IPS-18a (cell line): Measurements from ENCODE around the gene CEP85.

Experiments
- H3K27ac ChIP-seq: one replicate; pipeline ENCODE4 v1.5.1; 2013; ENCODE audit warnings: low read length
- H3K27me3 ChIP-seq: one replicate; pipeline ENCODE4 v1.6.1; 2013; ENCODE audit warnings: mild to moderate bottlenecking, low read length; ENCODE audit not compliant: control insufficient read depth, insufficient read depth
- H3K36me3 ChIP-seq: one replicate; pipeline ENCODE4 v1.6.1; 2013; ENCODE audit warnings: low read depth, low read length; ENCODE audit not compliant: control insufficient read depth
- H3K4me1 ChIP-seq: one replicate; pipeline ENCODE4 v1.6.1; 2013; ENCODE audit warnings: low read depth, low read length; ENCODE audit not compliant: control insufficient read depth
- H3K4me3 ChIP-seq: one replicate; pipeline ENCODE4 v1.5.1; 2013; ENCODE audit warnings: low read length
- H3K9ac ChIP-seq: one replicate; pipeline ENCODE4 v1.6.1; 2013; ENCODE audit warnings: mild to moderate bottlenecking, low read length, moderate library complexity
- H3K9me3 ChIP-seq: one replicate; pipeline ENCODE4 v1.6.1; 2013; ENCODE audit warnings: low read depth, low read length; ENCODE audit not compliant: control insufficient read depth

CEP85 gene

DNA sequence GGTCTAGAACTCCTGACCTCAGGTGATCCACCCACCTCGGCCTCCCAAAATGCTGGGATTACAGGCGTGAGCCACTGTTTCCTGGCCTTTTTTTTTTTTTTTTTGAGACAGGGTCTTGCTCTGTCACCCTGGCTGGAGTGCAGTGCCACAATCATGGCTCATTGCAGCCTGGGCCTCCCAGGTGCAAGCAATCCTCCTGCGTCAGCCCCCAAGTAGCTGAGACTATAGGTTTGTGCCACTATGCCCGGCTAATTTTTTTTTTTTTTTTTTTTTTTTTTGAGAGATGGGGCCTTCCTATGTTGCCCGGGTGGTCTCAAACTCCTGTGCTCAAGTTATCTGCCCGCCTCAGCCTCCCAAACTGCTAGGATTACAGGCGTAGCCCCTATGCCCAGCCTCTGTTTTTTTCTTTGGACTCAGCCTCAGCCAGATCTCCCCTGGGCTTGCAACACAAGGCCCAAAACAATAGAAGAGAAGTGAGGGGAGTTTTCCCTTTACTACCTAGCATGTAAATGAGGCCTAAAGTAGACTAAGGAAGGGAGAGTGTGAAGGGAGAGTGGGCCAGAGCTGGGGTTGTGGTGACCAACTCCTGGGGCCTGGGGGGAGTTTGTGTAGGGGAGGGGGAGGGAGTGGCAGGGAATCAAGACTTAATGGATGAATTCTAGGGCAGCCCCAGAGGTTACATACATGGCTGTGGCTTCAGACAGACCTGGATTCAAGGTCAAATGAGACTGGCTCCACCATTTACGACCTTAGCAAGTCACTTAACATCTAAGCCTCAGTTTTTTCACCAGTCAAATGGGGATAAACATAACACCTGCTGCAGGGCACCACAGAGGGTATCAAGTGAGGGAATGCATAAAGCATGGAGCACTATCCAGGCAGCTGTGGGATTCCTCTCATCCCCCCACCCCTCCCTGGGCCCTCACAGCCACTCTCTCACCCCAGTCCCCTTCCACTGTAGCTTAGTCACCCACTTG is 82.2 kb downstream of the CEP85 start:
- H3K36me3 ChIP-seq: no peaks in the 10 kb centered on the region
- H3K27me3 ChIP-seq: no peaks in the 10 kb centered on the region
- H3K4me1 ChIP-seq: no peaks in the 10 kb centered on the region
- no peak overlapping the region for H3K4me3 ChIP-seq
- no peaks in the 10 kb centered on the region for H3K9me3 ChIP-seq
- H3K27ac ChIP-seq: no peak overlapping the region
- H3K9ac ChIP-seq: no peak overlapping the region

- Histone ChIP-seq H3K9ac (no peak overlapping the region), H3K4me3 (no peak overlapping the region), H3K27ac (no peak overlapping the region), H3K36me3 (no peaks in the 10 kb centered on the region), H3K4me1 (no peaks in the 10 kb centered on the region), H3K9me3 (no peaks in the 10 kb centered on the region), H3K27me3 (no peaks in the 10 kb centered on the region)
Measured at GRCh38 chr1:26317146-26317545, 83.1 kb downstream of the CEP85 start.

DNA sequence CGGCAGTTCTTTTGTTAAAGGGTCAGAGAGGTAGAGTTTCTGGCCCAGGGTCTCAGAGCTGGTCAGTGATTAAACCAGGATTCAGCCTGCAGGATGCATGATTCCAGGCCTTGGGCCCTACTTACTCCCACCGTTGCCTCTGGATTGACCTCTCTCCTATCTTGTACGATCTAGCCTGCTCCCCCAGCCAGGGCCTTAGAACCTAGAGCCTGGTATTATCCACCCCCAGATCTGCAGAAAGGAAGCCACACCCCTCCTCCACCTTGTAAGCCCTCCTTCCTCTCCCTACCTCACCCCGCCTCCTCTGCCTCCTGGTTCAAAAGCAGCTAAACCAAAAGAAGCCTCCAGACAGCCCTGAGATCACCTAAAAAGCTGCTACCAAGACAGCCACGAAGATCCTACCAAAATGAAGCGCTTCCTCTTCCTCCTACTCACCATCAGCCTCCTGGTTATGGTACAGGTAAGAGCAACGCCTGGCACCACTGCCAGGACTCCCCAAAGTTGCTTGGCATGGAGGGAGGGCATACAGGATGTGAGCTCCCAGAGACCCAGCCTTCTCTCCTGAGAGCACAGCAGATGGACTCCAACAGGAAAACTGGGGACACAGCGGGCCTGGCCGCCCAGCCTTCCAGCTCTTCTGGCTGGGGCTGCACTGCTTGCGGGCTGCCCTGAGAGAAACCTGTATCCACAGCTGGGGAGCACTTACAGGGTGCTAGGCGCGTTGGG is 83.8 kb downstream of the CEP85 start, which contains the start of gene CD52:
TSS of gene CD52 (plus strand) at position 347 of the 726 bp plus-strand sequence. CDS start at position 407, 60 bp downstream.
- H3K4me3 ChIP-seq: no peak within 1 kb of the TSS
- H3K36me3 ChIP-seq: no peaks in the 10 kb centered on the region
- H3K9me3 ChIP-seq: no peaks in the 10 kb centered on the region
- H3K9ac ChIP-seq: no peak within 1 kb of the TSS
- H3K27ac ChIP-seq: no peak within 1 kb of the TSS
- H3K4me1 ChIP-seq: no peaks in the 10 kb centered on the region
- H3K27me3 ChIP-seq: no peaks in the 10 kb centered on the region

DNA sequence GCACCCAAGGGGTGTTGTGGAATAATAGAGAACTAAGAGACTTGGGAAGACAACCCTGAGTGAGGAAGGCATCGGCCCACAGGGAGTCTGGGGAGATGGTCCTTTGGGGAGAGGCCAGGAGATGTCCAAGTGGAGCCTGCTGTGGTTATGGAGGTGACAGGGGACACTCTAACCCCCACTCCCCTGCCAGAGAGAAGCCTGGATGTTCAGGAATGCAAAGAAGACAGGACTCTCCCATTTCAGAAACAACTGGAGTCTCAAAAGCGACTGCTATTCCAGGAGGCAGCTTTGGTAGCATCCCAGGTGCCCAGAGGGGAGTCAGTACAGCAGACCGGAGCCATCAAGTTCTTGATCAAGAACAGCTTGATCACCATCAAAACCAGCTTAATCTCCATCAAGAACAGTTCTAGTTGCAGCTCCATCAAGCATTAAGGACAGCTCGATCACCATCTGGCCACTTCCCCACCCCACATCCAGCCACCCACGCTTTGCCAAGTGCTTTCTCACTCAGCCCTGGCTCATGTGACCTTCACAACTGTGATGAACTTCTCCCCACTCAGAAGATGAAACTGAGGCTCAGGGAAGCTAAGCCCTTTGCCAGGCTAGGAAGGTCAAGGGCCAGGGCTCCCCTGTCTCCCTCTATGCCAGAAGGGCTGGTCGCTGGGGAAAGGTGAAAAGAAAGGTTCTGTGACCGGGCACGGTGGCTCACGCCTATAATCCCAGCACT is 84.5 kb downstream of the CEP85 start:
- Histone ChIP-seq H3K4me3 (no peak overlapping the region), H3K27ac (no peak overlapping the region), H3K27me3 (no peaks in the 10 kb centered on the region), H3K9ac (no peak overlapping the region), H3K9me3 (no peaks in the 10 kb centered on the region), H3K4me1 (no peaks in the 10 kb centered on the region), H3K36me3 (peaks cover 5% of the 10 kb centered on the region)

- no peaks in the 10 kb centered on the region for H3K27me3 ChIP-seq
- H3K36me3 ChIP-seq: peaks cover 20% of the 10 kb centered on the region
- H3K4me1 ChIP-seq: no peaks in the 10 kb centered on the region
- H3K27ac ChIP-seq: no peak overlapping the region
- no peak overlapping the region for H3K4me3 ChIP-seq
- H3K9ac ChIP-seq: no peak overlapping the region
- no peaks in the 10 kb centered on the region for H3K9me3 ChIP-seq
Measured at GRCh38 chr1:26320896-26321295, 86.9 kb downstream of the CEP85 start.

- Histone ChIP-seq H3K4me1 (no peaks in the 10 kb centered on the region), H3K27me3 (no peaks in the 10 kb centered on the region), H3K36me3 (peaks cover 20% of the 10 kb centered on the region), H3K9ac (no peak overlapping the region), H3K9me3 (no peaks in the 10 kb centered on the region), H3K4me3 (no peak overlapping the region), H3K27ac (no peak overlapping the region)
Measured at GRCh38 chr1:26321315-26322041, 87.5 kb downstream of the CEP85 start.

DNA sequence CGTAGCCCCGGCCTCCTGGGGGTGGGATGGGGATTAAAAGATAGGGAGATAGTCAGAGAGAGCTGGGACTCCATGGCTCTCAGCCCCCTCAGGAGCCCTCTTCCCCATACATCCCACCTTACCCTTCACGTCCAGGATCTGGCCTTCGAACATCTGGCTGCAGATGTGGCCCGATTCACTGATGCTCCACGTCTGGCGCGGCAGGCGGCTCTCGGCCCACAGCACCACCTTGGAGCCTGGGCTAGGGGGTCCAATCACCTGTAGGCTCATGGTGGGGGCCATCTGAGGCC is 88.0 kb downstream of the CEP85 start:
- Histone ChIP-seq H3K9ac (no peak overlapping the region), H3K4me3 (no peak overlapping the region), H3K36me3 (peaks cover 24% of the 10 kb centered on the region), H3K27ac (no peak overlapping the region), H3K27me3 (no peaks in the 10 kb centered on the region), H3K9me3 (no peaks in the 10 kb centered on the region), H3K4me1 (no peaks in the 10 kb centered on the region)

DNA sequence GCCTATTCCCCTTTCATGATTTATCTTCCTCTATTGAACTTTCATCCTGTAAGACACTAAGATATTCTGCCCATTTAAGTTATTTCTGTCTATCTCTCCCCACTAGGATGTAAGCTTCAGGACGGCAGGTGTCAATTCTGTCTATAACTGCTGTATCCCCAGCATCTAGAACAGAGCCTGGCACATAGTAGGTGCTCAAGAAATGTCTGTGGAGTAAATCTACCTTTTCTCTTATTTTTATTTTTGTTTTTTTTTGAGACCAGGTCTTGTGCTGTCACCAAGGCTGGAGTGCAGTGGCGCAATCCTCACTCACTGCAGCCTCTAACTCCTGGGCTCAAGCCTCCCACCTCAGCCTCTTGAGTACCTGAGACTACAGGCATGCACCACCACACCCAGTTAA is 89.4 kb downstream of the CEP85 start:
- Histone ChIP-seq H3K4me1 (no peaks in the 10 kb centered on the region), H3K27me3 (no peaks in the 10 kb centered on the region), H3K36me3 (peaks cover 24% of the 10 kb centered on the region), H3K27ac (no peak overlapping the region), H3K4me3 (no peak overlapping the region), H3K9ac (no peak overlapping the region), H3K9me3 (no peaks in the 10 kb centered on the region)

DNA sequence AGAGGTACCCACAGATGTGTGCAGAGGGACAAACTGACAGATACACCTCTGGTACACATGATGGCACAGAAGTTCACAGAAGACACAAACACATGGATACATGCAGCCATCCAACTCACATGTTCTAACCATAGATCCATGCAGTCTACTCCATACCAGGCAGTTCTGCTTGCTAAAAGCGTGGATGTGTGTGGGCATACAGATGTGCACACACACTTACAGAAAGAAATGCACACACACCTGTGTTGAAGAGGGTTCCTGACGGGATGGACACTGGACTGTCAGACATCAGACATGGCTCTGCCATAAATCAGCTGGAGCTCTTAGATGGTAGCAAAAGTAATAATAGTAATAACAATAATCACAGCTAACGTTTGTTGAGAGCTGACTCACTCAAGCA is 90.5 kb downstream of the CEP85 start:
- no peak overlapping the region for H3K27ac ChIP-seq
- no peaks in the 10 kb centered on the region for H3K9me3 ChIP-seq
- H3K4me3 ChIP-seq: no peak overlapping the region
- H3K27me3 ChIP-seq: no peaks in the 10 kb centered on the region
- no peak overlapping the region for H3K9ac ChIP-seq
- H3K4me1 ChIP-seq: no peaks in the 10 kb centered on the region
- peaks cover 24% of the 10 kb centered on the region for H3K36me3 ChIP-seq

DNA sequence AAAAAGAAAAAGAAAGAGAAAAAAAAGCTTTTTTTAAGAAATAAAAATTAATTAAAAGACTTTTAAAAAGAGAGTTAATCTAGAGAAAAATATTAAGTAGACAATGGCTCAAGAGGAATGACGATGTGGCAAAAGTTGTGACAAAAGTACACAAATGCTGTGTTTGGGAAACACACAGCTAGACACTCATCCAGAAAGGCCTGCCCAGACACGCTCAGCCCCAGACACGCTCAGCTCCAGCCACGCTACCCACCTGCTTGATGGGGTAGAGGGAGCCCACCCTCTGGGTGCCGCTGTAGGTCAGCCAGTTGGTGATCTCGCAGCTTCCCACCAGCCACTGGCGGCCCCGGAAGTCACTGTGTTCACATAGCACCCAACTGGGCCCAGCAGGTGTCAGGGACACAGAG is 94.0 kb downstream of the CEP85 start:
- Histone ChIP-seq H3K4me3 (no peak overlapping the region), H3K9me3 (no peaks in the 10 kb centered on the region), H3K4me1 (no peaks in the 10 kb centered on the region), H3K27me3 (no peaks in the 10 kb centered on the region), H3K9ac (no peak overlapping the region), H3K27ac (no peak overlapping the region), H3K36me3 (peaks cover 35% of the 10 kb centered on the region)
